Measurements from ENCODE around the gene KRTAP22-1. TPM values are rescaled to one million over a fixed set of nuclear protein-coding genes. Genes with fewer than 3 reads are reported as not detected.

Gene KRTAP22-1
- total and polyA plus RNA-seq, 2 donors: not detected

DNA sequence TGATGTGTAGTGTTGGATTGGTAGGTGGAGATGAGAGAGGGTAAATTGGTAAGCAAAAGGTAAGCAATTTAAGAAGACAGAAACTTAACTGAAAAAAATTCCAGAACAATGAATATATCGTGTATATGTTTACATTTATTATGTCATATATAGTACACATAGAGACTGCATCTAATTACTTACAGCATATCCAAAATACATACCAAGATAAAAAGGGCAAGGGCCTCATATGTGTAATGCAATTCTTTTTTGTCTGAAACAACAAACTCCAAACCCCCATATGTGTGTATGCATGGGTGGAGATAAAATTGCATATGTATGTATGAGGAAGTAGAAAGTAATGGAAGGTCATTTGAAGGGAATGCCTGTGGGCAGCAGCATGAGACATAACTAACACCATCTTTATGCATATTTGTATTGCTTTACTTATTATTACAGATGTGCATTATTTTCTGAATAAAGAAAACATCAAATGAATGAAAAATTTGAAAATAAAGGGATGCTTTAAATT, 46.1 kb downstream of the KRTAP22-1 start:
- H3K27ac ChIP-seq (ENCODE audit: low read depth): no peak overlapping the region
- no peaks in the 10 kb centered on the region for H3K4me1 ChIP-seq (ENCODE audit: insufficient read depth)
- whole genome bisulfite sequencing: 65% methylated on average over 1 of the region's 1 CpG
- H3K36me3 ChIP-seq (ENCODE audit: insufficient read depth): no peaks in the 10 kb centered on the region
- no peak for DNase-seq (ENCODE audit: extremely low spot score)
- H3K4me3 ChIP-seq (ENCODE audit: low read depth, low read length): no peak overlapping the region

Small RNA genes within 50 kb of the gene (small RNA-seq; reads per million reads assigned to genes)
- gene KRTAP20-1 (not detected), gene KRTAP20-3 (not detected), gene KRTAP20-4 (not detected), gene KRTAP22-1 (not detected), gene KRTAP22-2 (not detected)

Other genes with a start within 250 kb of the KRTAP22-1 start
- not detected for gene KRTAP13-2, start 228.8 kb upstream of the KRTAP22-1 start, total RNA-seq
- gene KRTAP13-2, start 228.8 kb upstream of the KRTAP22-1 start, polyA plus RNA-seq: not detected
- gene KRTAP13-1, start 205.1 kb upstream of the KRTAP22-1 start, total RNA-seq: not detected
- gene KRTAP13-1, start 205.1 kb upstream of the KRTAP22-1 start, polyA plus RNA-seq: not detected
- not detected for gene KRTAP13-3, start 175.2 kb upstream of the KRTAP22-1 start, total RNA-seq
- not detected for gene KRTAP13-3, start 175.2 kb upstream of the KRTAP22-1 start, polyA plus RNA-seq
- gene KRTAP13-4, start 170.9 kb upstream of the KRTAP22-1 start, total RNA-seq: not detected
- not detected for gene KRTAP13-4, start 170.9 kb upstream of the KRTAP22-1 start, polyA plus RNA-seq
- gene KRTAP15-1, start 160.8 kb upstream of the KRTAP22-1 start, total RNA-seq: not detected
- not detected for gene KRTAP15-1, start 160.8 kb upstream of the KRTAP22-1 start, polyA plus RNA-seq
- not detected for gene KRTAP19-1, start 120.7 kb upstream of the KRTAP22-1 start, total RNA-seq
- not detected for gene KRTAP19-1, start 120.7 kb upstream of the KRTAP22-1 start, polyA plus RNA-seq
- not detected for gene KRTAP19-2, start 113.7 kb upstream of the KRTAP22-1 start, total RNA-seq
- gene KRTAP19-2, start 113.7 kb upstream of the KRTAP22-1 start, polyA plus RNA-seq: not detected
- gene KRTAP19-3, start 109.1 kb upstream of the KRTAP22-1 start, total RNA-seq: not detected
- gene KRTAP19-3, start 109.1 kb upstream of the KRTAP22-1 start, polyA plus RNA-seq: not detected
- not detected for gene KRTAP19-4, start 103.9 kb upstream of the KRTAP22-1 start, total RNA-seq
- gene KRTAP19-4, start 103.9 kb upstream of the KRTAP22-1 start, polyA plus RNA-seq: not detected
- gene KRTAP19-5, start 98.9 kb upstream of the KRTAP22-1 start, total RNA-seq: not detected
- gene KRTAP19-5, start 98.9 kb upstream of the KRTAP22-1 start, polyA plus RNA-seq: not detected
- gene KRTAP19-6, start 59.2 kb upstream of the KRTAP22-1 start, total RNA-seq: not detected
- not detected for gene KRTAP19-6, start 59.2 kb upstream of the KRTAP22-1 start, polyA plus RNA-seq
- not detected for gene KRTAP19-7, start 39.8 kb upstream of the KRTAP22-1 start, total RNA-seq
- gene KRTAP19-7, start 39.8 kb upstream of the KRTAP22-1 start, polyA plus RNA-seq: not detected
- gene KRTAP22-2, start 10.7 kb upstream of the KRTAP22-1 start, total RNA-seq: not detected
- gene KRTAP22-2, start 10.7 kb upstream of the KRTAP22-1 start, polyA plus RNA-seq: not detected
- not detected for gene KRTAP6-3, start 8.6 kb upstream of the KRTAP22-1 start, total RNA-seq
- not detected for gene KRTAP6-3, start 8.6 kb upstream of the KRTAP22-1 start, polyA plus RNA-seq
- not detected for gene KRTAP6-2, start 2.2 kb upstream of the KRTAP22-1 start, total RNA-seq
- not detected for gene KRTAP6-2, start 2.2 kb upstream of the KRTAP22-1 start, polyA plus RNA-seq
- not detected for gene KRTAP6-1, start 12.8 kb downstream of the KRTAP22-1 start, total RNA-seq
- not detected for gene KRTAP6-1, start 12.8 kb downstream of the KRTAP22-1 start, polyA plus RNA-seq
- not detected for gene KRTAP20-1, start 15.3 kb downstream of the KRTAP22-1 start, total RNA-seq
- not detected for gene KRTAP20-1, start 15.3 kb downstream of the KRTAP22-1 start, polyA plus RNA-seq
- gene KRTAP20-4, start 19.5 kb downstream of the KRTAP22-1 start, total RNA-seq: not detected
- not detected for gene KRTAP20-4, start 19.5 kb downstream of the KRTAP22-1 start, polyA plus RNA-seq
- not detected for gene KRTAP20-2, start 34.1 kb downstream of the KRTAP22-1 start, total RNA-seq
- not detected for gene KRTAP20-2, start 34.1 kb downstream of the KRTAP22-1 start, polyA plus RNA-seq
- gene KRTAP20-3, start 41.8 kb downstream of the KRTAP22-1 start, total RNA-seq: not detected
- not detected for gene KRTAP20-3, start 41.8 kb downstream of the KRTAP22-1 start, polyA plus RNA-seq
- not detected for gene KRTAP21-3, start 117.7 kb downstream of the KRTAP22-1 start, total RNA-seq
- gene KRTAP21-3, start 117.7 kb downstream of the KRTAP22-1 start, polyA plus RNA-seq: not detected
- not detected for gene KRTAP21-2, start 146.2 kb downstream of the KRTAP22-1 start, total RNA-seq
- gene KRTAP21-2, start 146.2 kb downstream of the KRTAP22-1 start, polyA plus RNA-seq: not detected
- not detected for gene KRTAP21-1, start 154.3 kb downstream of the KRTAP22-1 start, total RNA-seq
- not detected for gene KRTAP21-1, start 154.3 kb downstream of the KRTAP22-1 start, polyA plus RNA-seq
- gene KRTAP8-1, start 212.2 kb downstream of the KRTAP22-1 start, total RNA-seq: not detected
- gene KRTAP8-1, start 212.2 kb downstream of the KRTAP22-1 start, polyA plus RNA-seq: not detected
- gene KRTAP7-1, start 228.7 kb downstream of the KRTAP22-1 start, total RNA-seq: not detected
- not detected for gene KRTAP7-1, start 228.7 kb downstream of the KRTAP22-1 start, polyA plus RNA-seq

Data from urinary bladder (tissue), 4 donors.